ENCODE measurements around the gene PRRT4. TPM values are rescaled to one million over a fixed set of nuclear protein-coding genes. Genes with fewer than 3 reads are reported as not detected.

Gene PRRT4
- total RNA-seq, 2 donors from 2014 or later, result 2.2 to 3.7 TPM

GRCh38 chr7:128374041-128374440 is 12.6 kb upstream of the PRRT4 start:
- TF ChIP-seq, protein P1, sequence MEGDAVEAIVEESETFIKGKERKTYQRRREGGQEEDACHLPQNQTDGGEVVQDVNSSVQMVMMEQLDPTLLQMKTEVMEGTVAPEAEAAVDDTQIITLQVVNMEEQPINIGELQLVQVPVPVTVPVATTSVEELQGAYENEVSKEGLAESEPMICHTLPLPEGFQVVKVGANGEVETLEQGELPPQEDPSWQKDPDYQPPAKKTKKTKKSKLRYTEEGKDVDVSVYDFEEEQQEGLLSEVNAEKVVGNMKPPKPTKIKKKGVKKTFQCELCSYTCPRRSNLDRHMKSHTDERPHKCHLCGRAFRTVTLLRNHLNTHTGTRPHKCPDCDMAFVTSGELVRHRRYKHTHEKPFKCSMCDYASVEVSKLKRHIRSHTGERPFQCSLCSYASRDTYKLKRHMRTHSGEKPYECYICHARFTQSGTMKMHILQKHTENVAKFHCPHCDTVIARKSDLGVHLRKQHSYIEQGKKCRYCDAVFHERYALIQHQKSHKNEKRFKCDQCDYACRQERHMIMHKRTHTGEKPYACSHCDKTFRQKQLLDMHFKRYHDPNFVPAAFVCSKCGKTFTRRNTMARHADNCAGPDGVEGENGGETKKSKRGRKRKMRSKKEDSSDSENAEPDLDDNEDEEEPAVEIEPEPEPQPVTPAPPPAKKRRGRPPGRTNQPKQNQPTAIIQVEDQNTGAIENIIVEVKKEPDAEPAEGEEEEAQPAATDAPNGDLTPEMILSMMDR (IDR thresholded peaks at IDR 0.05), result no peak
- no peaks in the 10 kb centered on the region for H3K4me1 ChIP-seq (ENCODE audit: control insufficient read depth in 1 of 2, low read depth in 2 of 2)
- H3K4me3 ChIP-seq, result no peak overlapping the region
- DNase-seq (ENCODE audit: low spot score), result no peak
- ATAC-seq (ENCODE audit: insufficient number of reproducible peaks, low FRiP score, low read depth), result no peak
- no peaks in the 10 kb centered on the region for H3K27me3 ChIP-seq (replicated peaks; ENCODE audit: insufficient read depth)
- no peak overlapping the region for H3K27ac ChIP-seq
- no peaks in the 10 kb centered on the region for H3K9me3 ChIP-seq
- H3K36me3 ChIP-seq, result no peaks in the 10 kb centered on the region

DNA sequence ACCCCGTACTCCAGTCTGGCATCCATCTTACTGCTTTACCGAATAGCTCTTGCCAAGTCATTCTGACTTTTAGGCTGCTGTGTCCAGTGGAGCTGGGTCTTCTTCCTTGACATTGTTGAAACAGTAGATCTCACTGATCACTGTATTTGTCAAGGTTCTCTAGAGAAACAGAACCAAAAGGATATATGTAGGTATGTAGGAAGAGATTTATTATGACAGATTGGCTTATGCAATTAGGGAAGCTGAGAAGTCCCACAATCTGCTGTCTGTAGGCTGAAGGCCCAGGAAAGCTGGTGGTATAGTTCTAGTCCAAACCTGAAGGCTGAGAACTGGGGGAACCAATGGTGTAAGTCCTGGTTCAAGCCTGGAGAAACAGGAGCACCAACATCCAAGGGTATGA is 12.1 kb upstream of the PRRT4 start:
- ATAC-seq (ENCODE audit: insufficient number of reproducible peaks, low FRiP score, low read depth), result no peak
- TF ChIP-seq, protein P1 (IDR thresholded peaks at IDR 0.05), result no peak

DNA sequence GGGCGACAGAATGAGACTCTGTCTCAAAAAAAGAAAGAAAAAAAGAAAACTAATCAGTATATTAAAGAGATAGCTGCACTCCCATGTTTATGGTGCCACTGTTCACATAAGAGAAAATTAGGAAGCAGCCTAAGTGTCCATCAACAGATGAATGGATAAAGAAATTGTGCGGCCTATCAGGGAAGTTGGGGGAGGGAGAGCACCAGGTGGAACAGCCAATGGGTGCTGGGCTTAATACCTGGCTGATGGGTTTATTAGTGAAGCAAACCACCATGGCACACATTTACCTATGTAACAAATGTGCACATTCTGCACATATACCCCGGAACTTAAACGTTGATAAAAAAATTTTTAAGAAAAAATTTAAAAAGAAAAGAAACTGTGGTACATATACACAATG is 9.0 kb upstream of the PRRT4 start:
- TF ChIP-seq, protein P1 (IDR thresholded peaks at IDR 0.05), result no peak
- no peaks in the 10 kb centered on the region for H3K27me3 ChIP-seq (replicated peaks; ENCODE audit: insufficient read depth)
- no peaks in the 10 kb centered on the region for H3K4me1 ChIP-seq (ENCODE audit: control insufficient read depth in 1 of 2, low read depth in 2 of 2)
- ATAC-seq (ENCODE audit: insufficient number of reproducible peaks, low FRiP score, low read depth) (no peak), DNase-seq (ENCODE audit: low spot score) (no peak)
- H3K36me3 ChIP-seq, result no peaks in the 10 kb centered on the region
- H3K9me3 ChIP-seq, result no peaks in the 10 kb centered on the region
- H3K4me3 ChIP-seq, result no peak overlapping the region
- no peak overlapping the region for H3K27ac ChIP-seq

More for the DNA sequence above, 12.1 kb upstream of the PRRT4 start:
- Histone ChIP-seq H3K27me3 (replicated peaks; ENCODE audit: insufficient read depth) (no peaks in the 10 kb centered on the region), H3K9me3 (no peaks in the 10 kb centered on the region), H3K4me3 (no peak overlapping the region), H3K36me3 (no peaks in the 10 kb centered on the region), H3K27ac (no peak overlapping the region), H3K4me1 (ENCODE audit: control insufficient read depth in 1 of 2, low read depth in 2 of 2) (no peaks in the 10 kb centered on the region)
- no peak for DNase-seq (ENCODE audit: low spot score)

- H3K4me1 ChIP-seq (ENCODE audit: control insufficient read depth in 1 of 2, low read depth in 2 of 2), result peaks cover under 1 to 4% of the 10 kb centered on the region in 2 donors
- H3K27me3 ChIP-seq (replicated peaks; ENCODE audit: insufficient read depth), result no peaks in the 10 kb centered on the region
- TF ChIP-seq, protein P1 (IDR thresholded peaks at IDR 0.05), result no peak
- no peak for DNase-seq (ENCODE audit: low spot score)
- no peak overlapping the region for H3K27ac ChIP-seq
- ATAC-seq (ENCODE audit: insufficient number of reproducible peaks, low FRiP score, low read depth), result no peak
- no peaks in the 10 kb centered on the region for H3K36me3 ChIP-seq
- no peaks in the 10 kb centered on the region for H3K9me3 ChIP-seq
- H3K4me3 ChIP-seq, result no peak overlapping the region
These were observed 5.5 kb upstream of the PRRT4 start for GRCh38 chr7:128366986-128367385.

GRCh38 chr7:128366300-128366699 is 4.8 kb upstream of the PRRT4 start:
- Histone ChIP-seq H3K4me3 (no peak overlapping the region), H3K9me3 (no peaks in the 10 kb centered on the region), H3K27ac (no peak overlapping the region), H3K36me3 (no peaks in the 10 kb centered on the region), H3K4me1 (ENCODE audit: control insufficient read depth in 1 of 2, low read depth in 2 of 2) (peaks cover 3 to 9% of the 10 kb centered on the region in 2 donors), H3K27me3 (replicated peaks; ENCODE audit: insufficient read depth) (no peaks in the 10 kb centered on the region)
- ATAC-seq (ENCODE audit: insufficient number of reproducible peaks, low FRiP score, low read depth), result no peak
- DNase-seq (ENCODE audit: low spot score), result no peak
- TF ChIP-seq, protein P1 (IDR thresholded peaks at IDR 0.05), result no peak

All from thoracic aorta (tissue), 2 donors.